Measurements from ENCODE around the gene SARDH. TPM values are rescaled to one million over a fixed set of nuclear protein-coding genes. Genes with fewer than 3 reads are reported as not detected.

SARDH gene
- total RNA-seq, 1 experiment from 2014 or later = 5.3 TPM

DNA sequence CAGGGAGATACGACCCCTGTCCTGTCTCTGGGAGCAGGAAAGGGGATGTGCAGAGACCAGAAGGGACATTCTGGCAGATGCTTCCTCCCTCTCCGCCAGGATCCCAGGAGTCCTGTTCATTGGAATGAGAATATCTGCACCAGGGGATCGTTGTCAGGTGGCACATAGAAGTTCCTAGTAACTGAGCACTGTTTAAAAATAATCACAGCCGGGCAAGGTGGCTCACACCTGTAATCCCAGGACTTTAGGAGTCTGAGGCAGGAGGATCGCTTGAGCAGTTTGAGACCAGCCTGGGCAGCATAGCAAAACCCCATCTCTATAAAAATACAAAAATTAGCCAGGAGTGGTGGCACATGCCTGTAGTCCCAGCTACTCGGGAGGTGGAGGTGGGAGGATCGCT lies 12.3 kb downstream of the SARDH start:
- Mint-ChIP-seq H3K36me3 (ENCODE audit: insufficient read depth in 1 of 3, low read depth in 3 of 3) (peaks cover 0 to 3% (median 2%) of the 10 kb centered on the region in 3 experiments; a peak in 2 of 7 replicates), H3K4me1 (0 out of 4 replicates have a peak, but pooled peaks cover 0 to 3% of the 10 kb centered on the region in 2 experiments), H3K27me3 (ENCODE audit: low read depth) (peaks cover 16% of the 10 kb centered on the region; the same call in 1 of the 2 replicates), H3K4me3 (no peak overlapping the region), H3K27ac (no peak overlapping the region), H3K9me3 (peaks cover 3 to 4% of the 10 kb centered on the region in 2 experiments; a peak in 4 of 5 replicates)
- H2BK5ac ChIP-seq (ENCODE audit: insufficient read length, low read length) = no peak overlapping the region
- H3K27me3 ChIP-seq (ENCODE audit: insufficient read depth, low read length) = no peaks in the 10 kb centered on the region
- H2AFZ ChIP-seq (ENCODE audit: low read length) = no peak overlapping the region
- H3K4me2 ChIP-seq (ENCODE audit: insufficient read depth, insufficient read length, low read length) = no peak overlapping the region
- no peak overlapping the region for H4K5ac ChIP-seq (ENCODE audit: insufficient read length, low read depth, low read length)
- no peaks in the 10 kb centered on the region for H3K79me2 ChIP-seq (ENCODE audit: insufficient read depth, low read length)
- H3K14ac ChIP-seq (ENCODE audit: insufficient read depth, low read length) = no peak overlapping the region
- no peak overlapping the region for H3K18ac ChIP-seq (ENCODE audit: insufficient read length, low read depth, low read length)
- no peaks in the 10 kb centered on the region for H4K20me1 ChIP-seq (ENCODE audit: control insufficient read depth, insufficient read depth, insufficient read length)
- H2BK15ac ChIP-seq (ENCODE audit: low read depth, low read length) = no peak overlapping the region
- WGBS (ENCODE audit: extremely low coverage, insufficient read length, low lambda C conversion rate) = no CpG with 5 or more reads among the region's 7 CpGs
- no peak overlapping the region for H3K4ac ChIP-seq (ENCODE audit: low read depth, low read length)
- H3T11ph ChIP-seq (ENCODE audit: low read length) = no peak overlapping the region
- no peak overlapping the region for H3K27ac ChIP-seq (ENCODE audit: insufficient read length, low read depth, low read length)
- no peak overlapping the region for H2BK20ac ChIP-seq (ENCODE audit: low read depth, low read length, poor library complexity, severe bottlenecking)
- H3K9me3 ChIP-seq (ENCODE audit: control insufficient read depth, low read depth, low read length) = no peaks in the 10 kb centered on the region
- no peak overlapping the region for H3K9ac ChIP-seq (ENCODE audit: extremely low read depth, insufficient read length, low read length)
- H3K23ac ChIP-seq (ENCODE audit: insufficient read length, low read depth, low read length) = no peak overlapping the region
- H4K8ac ChIP-seq (replicated peaks; ENCODE audit: insufficient read length, low read depth, low read length) = no peak overlapping the region
- H3K4me1 ChIP-seq (ENCODE audit: insufficient read depth, low read length) = no peaks in the 10 kb centered on the region
- no peak overlapping the region for H2BK12ac ChIP-seq (ENCODE audit: insufficient read length, low read depth, low read length)
- TF ChIP-seq, protein P1, sequence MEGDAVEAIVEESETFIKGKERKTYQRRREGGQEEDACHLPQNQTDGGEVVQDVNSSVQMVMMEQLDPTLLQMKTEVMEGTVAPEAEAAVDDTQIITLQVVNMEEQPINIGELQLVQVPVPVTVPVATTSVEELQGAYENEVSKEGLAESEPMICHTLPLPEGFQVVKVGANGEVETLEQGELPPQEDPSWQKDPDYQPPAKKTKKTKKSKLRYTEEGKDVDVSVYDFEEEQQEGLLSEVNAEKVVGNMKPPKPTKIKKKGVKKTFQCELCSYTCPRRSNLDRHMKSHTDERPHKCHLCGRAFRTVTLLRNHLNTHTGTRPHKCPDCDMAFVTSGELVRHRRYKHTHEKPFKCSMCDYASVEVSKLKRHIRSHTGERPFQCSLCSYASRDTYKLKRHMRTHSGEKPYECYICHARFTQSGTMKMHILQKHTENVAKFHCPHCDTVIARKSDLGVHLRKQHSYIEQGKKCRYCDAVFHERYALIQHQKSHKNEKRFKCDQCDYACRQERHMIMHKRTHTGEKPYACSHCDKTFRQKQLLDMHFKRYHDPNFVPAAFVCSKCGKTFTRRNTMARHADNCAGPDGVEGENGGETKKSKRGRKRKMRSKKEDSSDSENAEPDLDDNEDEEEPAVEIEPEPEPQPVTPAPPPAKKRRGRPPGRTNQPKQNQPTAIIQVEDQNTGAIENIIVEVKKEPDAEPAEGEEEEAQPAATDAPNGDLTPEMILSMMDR (conservative IDR thresholded peaks at IDR 0.05) = no peak
- DNase-seq = no peak
- H3K56ac ChIP-seq (ENCODE audit: insufficient read length, low read depth, low read length) = no peak overlapping the region
- H3K23me2 ChIP-seq (ENCODE audit: insufficient read length, low read depth, low read length, poor library complexity, severe bottlenecking) = no peaks in the 10 kb centered on the region
- H4K91ac ChIP-seq (ENCODE audit: insufficient read length, low read depth, low read length) = no peak overlapping the region
- no peak overlapping the region for H2BK120ac ChIP-seq (ENCODE audit: low read depth, low read length, poor library complexity, severe bottlenecking)
- no peaks in the 10 kb centered on the region for H3K79me1 ChIP-seq (ENCODE audit: insufficient read depth, low read depth, low read length, poor library complexity, severe bottlenecking)
- H2AK5ac ChIP-seq (ENCODE audit: insufficient read length, low read length) = no peak overlapping the region

Data from H9 (cell line).